Measurements from ENCODE around the gene GRID2IP.
"Not testable (repeated sequence)": the region's sequence is repeated elsewhere in the genome, so short reads cannot be mapped to it uniquely, and the experiment has no call there.

- TF ChIP-seq CTCF, POLR2A (IDR thresholded peaks at IDR 0.05): not testable (repeated sequence)
Measured at GRCh38 chr7:6449884-6450283, 101.4 kb downstream of the GRID2IP start.

Data from testis (tissue), 2 donors.